ENCODE data around the gene RAVER1.

Gene RAVER1

GRCh38 chr19:10289167-10289835, 44.0 kb downstream of the RAVER1 start (continued):
- TF ChIP-seq ZNF645 (tag by site-specific recombination; IDR thresholded peaks at IDR 0.05) (no peak), ZBTB11 (tag by site-specific recombination; conservative IDR thresholded peaks at IDR 0.05; ENCODE audit: low read depth) (no peak), ZNF626 (tag by site-specific recombination; IDR thresholded peaks at IDR 0.05) (no peak), BCL6B (tag by site-specific recombination; IDR thresholded peaks at IDR 0.05) (no peak), SETDB1 (IDR thresholded peaks at IDR 0.05; ENCODE audit: insufficient read length, low read length) (no peak), ZIC2 (tag by site-specific recombination; IDR thresholded peaks at IDR 0.05) (peak; percentile 81), ZNF629 (tag by site-specific recombination; IDR thresholded peaks at IDR 0.05) (peak; percentile 60; the same call in 1 of the 2 replicates), ZNF843 (tag by site-specific recombination; IDR thresholded peaks at IDR 0.05) (no peak; the same call in 1 of the 2 replicates), ZNF335 (tag by site-specific recombination; conservative IDR thresholded peaks at IDR 0.05) (peak; percentile 57), ZNF777 (tag by site-specific recombination; IDR thresholded peaks at IDR 0.05; ENCODE audit: borderline replicate concordance) (no peak), ZNF155 (tag by site-specific recombination; IDR thresholded peaks at IDR 0.05) (no peak), ZNF449 (tag by site-specific recombination; IDR thresholded peaks at IDR 0.05) (no peak), ZNF211 (tag by site-specific recombination; IDR thresholded peaks at IDR 0.05; ENCODE audit: low read depth) (no peak), ZNF571 (tag by site-specific recombination; IDR thresholded peaks at IDR 0.05) (no peak), MZF1 (tag by site-specific recombination; IDR thresholded peaks at IDR 0.05; ENCODE audit: borderline replicate concordance) (no peak), PRDM4 (tag by site-specific recombination; IDR thresholded peaks at IDR 0.05) (peak; percentile 15; the same call in 1 of the 2 replicates), ZNF23 (tag by site-specific recombination; IDR thresholded peaks at IDR 0.05; ENCODE audit: borderline replicate concordance) (no peak), ZEB2 (tag by site-specific recombination; IDR thresholded peaks at IDR 0.05) (peak; percentile 60), ZNF416 (tag by site-specific recombination; IDR thresholded peaks at IDR 0.05) (no peak), KLF10 (tag by site-specific recombination; IDR thresholded peaks at IDR 0.05) (peak; percentile 49; the same call in 1 of the 2 replicates), ZNF223 (tag by site-specific recombination; IDR thresholded peaks at IDR 0.05) (no peak), TSHZ1 (tag by site-specific recombination; IDR thresholded peaks at IDR 0.05; ENCODE audit: borderline replicate concordance) (no peak), HOXA7 (CRISPR knock-in tag; IDR thresholded peaks at IDR 0.05; ENCODE audit: borderline replicate concordance) (no peak)

Measured in HEK293 (cell line).